CD4-positive, alpha-beta T cell treated with Interferon gamma for 1 hour (primary cell): ENCODE results near the gene FAR1.
"Not testable (repeated sequence)": the region's sequence is repeated elsewhere in the genome, so short reads cannot be mapped to it uniquely, and the experiment has no call there.

Experiments used
- DNase-seq: peaks from one replicate; pipeline ENCODE4 v3.0.0-alpha.2; 2020

Gene FAR1, protein sequence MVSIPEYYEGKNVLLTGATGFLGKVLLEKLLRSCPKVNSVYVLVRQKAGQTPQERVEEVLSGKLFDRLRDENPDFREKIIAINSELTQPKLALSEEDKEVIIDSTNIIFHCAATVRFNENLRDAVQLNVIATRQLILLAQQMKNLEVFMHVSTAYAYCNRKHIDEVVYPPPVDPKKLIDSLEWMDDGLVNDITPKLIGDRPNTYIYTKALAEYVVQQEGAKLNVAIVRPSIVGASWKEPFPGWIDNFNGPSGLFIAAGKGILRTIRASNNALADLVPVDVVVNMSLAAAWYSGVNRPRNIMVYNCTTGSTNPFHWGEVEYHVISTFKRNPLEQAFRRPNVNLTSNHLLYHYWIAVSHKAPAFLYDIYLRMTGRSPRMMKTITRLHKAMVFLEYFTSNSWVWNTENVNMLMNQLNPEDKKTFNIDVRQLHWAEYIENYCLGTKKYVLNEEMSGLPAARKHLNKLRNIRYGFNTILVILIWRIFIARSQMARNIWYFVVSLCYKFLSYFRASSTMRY

DNA sequence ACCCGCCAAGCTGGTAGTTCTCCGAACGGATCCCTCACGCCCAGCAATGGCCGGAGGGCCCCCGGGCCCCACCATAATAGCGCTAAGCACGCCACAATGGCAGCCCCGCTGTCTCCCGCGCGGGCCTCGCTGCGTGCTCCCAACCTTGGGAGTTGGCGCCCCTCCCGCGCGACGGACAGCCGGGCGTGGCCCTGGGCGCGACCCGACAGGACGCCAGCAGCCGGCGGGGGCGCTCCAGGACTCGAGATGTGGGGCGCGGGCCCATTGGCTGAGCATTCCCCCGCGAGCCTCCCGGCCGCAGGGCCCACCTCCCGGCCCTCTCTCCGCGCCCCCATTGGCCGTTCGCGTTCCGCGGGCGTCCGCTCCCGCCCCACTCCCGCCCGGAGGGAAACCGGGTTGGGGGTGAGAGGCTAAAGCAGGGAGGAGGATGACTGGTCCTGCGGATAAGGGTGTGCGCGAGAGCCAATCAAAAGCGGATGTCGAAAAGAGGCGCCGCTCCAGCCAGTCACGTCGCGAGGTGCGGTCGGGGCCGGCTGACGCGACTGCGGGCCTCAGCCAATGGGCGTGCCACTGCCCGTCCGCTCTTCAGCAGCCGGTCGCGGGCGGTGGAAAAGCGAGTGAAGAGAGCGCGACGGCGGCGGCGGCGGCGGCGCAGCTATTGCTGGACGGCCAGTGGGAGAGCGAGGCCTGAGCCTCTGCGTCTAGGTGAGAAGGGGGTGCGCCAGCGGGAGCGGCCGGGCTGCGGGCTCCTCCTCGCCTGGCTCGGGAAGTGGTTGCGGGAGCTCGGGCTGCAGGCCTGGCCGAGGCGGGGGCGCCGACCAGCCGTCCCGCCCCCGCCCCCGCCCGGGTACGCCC lies at the start of gene FAR1:
Gene FAR1, plus strand, starts transcription at position 567 of the 855 bp plus-strand sequence. CDS start 26,098 bp downstream, outside the sequence.
- DNase-seq: peak; percentile 98

DNA sequence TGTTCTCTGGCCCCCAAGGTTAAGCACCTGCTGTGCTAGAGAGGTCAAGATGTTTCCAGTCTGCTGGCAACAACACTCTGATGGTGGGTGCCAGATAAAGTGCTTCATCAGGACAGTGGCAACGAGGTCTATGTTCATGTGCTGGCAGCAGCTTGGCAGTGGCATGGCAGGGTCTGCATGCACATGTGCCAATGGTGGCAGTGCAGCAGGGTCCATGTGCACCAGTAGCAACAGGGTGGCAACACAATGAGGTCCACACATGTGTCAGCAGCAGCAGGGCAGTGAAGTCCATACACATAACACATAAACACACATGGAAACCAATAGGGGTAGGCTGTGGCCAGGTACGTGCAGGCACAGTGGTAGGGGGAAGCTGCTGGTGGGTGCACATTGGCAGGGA lies 48.4 kb upstream of the FAR1 start:
- no peak for DNase-seq

- DNase-seq: not testable (repeated sequence)
These were observed 41.6 kb upstream of the FAR1 start for GRCh38 chr11:13626818-13627217.

GRCh38 chr11:13628634-13629033 lies 39.8 kb upstream of the FAR1 start:
- DNase-seq: not testable (repeated sequence)

- no peak for DNase-seq
These were observed 38.7 kb upstream of the FAR1 start for GRCh38 chr11:13629779-13630178.

DNA sequence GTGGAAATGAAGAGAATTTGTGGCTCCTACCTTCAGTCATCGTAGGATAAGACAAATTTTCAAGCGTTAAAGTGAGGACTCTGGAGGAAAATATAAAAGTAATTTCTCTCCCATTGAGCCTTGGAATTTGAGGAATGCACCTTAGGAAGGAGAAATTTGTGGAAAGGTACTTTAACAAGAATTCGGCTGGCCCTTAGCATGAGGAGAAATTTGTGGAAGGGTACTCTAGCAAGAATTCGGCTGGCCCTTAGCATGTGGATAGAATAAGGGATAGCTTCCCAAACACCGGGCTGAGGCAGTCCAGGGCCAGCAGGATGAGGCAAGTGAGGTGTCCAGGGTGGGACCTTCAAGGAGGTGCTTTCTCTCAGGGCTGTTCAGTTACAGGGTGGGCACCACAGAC lies 33.2 kb upstream of the FAR1 start:
- DNase-seq: no peak

- no peak for DNase-seq
These were observed 32.7 kb upstream of the FAR1 start for GRCh38 chr11:13635804-13636203.

DNA sequence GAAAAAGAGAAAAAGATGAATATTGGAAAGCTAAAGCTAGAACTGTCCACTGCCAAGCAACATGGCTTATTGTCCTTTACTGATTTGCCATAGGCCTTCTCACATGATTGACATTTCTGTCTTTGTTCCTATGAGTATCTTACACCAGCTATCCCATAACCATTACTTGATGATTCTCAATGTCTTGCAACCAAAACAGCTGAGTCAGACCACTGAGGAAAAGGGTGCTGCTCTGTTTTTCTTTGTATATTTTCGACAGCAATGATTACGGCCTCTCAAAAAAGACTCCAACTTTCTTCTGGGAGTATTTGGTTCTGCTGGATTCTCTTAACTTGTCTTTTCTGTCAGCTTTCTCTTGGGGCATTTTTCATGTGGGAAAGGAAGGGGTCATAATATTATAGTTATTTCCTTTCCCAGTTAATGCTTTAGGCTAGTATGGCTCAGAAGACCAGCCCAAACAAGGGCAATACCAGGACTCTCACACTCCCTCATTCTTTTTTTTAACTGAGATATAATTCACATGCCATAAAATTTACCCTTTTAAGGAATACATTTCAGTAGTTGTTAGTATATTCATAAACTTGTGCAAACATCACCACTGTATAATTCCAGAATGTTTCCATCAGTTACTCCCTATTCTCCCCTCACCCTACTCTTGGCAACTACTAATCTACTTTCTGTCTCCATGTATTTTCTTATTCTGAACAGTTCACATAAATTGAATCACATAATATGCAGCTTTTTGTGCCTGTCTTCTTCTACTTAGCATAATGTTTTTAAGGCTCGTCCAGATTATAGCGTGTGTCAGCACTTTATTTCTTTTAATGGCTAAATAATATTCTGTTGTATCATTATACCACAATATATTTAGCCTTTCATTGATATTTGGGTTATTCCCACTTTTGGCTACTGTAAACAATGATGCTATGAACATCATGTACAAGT lies 31.1 kb upstream of the FAR1 start:
- DNase-seq: no peak

DNA sequence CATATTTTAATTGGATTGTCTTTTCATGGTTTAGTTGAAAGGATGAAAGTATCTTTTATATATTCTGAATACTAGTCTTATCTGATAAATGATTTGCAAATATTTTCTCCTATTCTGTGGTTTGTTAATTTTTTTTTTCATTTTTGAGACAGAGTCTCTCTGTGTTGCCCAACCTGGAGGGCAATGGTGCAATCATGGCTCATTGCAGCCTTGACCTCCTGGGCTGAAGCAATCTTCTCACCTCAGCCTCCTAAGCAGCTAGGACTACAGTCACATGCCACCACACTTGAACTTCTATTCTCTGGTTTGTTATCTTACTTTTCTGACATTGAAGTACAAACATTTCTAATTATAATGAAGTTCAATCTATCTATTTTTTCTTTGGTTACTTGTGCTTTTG lies 30.0 kb upstream of the FAR1 start:
- DNase-seq: no peak

DNA sequence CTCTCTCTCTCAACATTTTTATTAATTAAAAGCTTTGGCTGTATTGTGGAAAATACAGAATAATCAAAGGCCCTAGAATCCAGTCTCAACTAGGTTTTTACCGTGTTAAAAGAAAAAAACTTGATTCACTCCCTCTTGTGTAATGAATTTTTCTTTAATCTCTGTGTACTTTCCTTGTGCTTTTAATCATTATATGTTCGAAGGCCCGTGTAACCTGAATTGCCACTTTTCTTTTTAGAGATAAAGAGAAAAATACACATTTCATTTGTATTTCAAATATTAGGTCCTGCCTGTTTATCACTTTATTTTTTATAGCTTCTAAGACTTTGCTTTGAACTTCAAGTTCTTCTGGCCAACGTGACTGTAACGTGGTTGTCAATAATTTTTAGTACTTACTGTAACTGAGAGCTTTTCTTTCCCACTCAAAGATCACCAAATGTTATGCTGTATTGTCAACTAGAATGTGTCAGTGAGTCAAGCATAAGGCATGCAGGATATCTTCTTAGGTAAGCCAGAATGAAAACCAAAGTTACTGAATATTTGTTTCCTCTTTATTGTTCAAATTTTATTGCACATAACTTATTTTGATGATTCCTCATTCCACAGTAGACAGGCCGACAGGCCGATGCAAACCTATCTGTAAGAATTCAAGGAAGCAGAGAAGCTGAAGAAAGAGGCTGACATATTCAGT lies 23.3 kb upstream of the FAR1 start:
- DNase-seq: no peak

DNA sequence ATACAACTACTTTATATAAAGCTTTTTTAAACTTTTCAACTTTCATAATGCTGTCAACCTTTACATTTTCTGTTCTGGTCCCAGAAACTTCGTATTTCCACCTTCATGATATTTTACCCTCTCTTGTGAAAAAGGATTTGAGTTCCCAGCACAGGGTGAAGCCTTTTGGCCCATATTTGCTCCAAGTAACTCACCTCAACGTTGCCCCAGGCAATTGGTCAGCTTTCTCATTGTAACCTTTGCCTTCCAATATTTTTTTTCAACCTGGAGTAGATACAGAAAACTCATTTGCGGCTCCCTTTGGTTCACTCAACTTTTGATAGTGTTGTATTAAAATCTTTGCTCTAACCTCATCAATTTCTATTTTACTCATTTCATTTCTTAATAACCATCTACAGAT lies 21.1 kb upstream of the FAR1 start:
- no peak for DNase-seq

DNA sequence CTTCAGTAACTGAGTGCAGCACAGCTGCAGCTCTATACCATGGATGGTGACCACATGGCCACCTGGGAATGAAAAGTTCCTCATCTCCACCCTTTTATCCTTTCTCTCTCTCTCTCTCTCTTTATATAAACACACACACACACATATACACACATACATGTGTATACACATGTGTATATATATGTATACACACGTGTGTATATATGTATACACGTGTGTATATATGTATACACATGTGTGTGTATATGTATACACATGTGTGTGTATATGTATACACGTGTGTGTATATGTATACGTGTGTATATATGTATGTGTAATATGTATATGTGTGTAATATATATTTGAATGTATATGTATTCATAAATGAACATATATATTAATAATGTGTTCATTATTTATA lies 18.8 kb upstream of the FAR1 start:
- DNase-seq: no peak

DNA sequence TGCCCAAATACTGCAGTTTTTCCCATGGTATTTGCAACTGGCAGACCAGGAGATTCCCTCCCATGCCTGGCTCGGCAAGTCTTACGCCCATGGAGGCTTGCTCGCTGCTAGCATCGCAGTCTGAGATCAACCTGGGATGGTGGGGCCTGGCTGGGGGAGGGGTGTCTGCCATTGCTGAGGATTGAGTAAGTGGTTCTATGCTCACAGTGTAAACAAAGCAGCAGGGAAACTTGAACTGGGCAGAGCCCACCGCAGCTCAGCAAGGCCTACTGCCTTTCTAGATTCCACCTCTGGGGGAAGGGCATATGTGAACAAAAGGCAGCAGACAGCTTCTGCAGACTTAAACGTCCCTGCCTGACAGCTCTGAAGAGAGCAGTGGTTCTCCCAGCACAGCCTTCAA lies 17.0 kb upstream of the FAR1 start:
- DNase-seq: not testable (repeated sequence)

DNA sequence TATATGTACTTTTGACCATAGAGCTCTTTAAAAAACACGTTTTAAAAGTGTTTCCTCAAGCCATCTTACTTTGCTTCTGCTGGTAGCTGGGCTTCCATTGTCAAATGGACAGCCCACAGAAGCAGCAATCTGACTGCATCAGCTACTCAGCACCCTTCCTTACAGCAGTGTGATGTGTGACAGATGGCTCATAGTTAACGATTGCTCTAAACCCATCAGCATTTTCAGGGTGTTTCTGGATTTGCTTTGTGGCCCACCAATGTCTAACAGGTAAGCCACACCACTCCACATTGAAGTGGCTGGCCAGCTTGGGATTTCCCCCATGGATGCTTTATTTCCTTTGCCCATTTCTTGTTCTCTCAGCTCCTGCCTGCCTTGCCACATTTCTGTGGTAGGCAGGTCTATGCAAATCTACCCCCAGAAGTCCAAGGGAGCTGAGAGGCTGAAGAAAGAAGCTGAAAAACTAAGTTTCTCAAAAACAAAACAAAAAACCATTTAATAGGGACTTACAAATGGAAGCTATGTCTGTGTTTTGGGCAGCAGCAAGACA lies 7.3 kb upstream of the FAR1 start:
- no peak for DNase-seq

GRCh38 chr11:13663631-13664071 lies 4.8 kb upstream of the FAR1 start:
- DNase-seq: no peak

- no peak for DNase-seq
These were observed 4.1 kb upstream of the FAR1 start for GRCh38 chr11:13664351-13664750.

GRCh38 chr11:13666708-13667107 lies 1.8 kb upstream of the FAR1 start:
- DNase-seq: no peak

- DNase-seq: no peak
These were observed 1.2 kb upstream of the FAR1 start for GRCh38 chr11:13667245-13667644.

- no peak for DNase-seq
These were observed 720 bp upstream of the FAR1 start for GRCh38 chr11:13667795-13668101.

DNA sequence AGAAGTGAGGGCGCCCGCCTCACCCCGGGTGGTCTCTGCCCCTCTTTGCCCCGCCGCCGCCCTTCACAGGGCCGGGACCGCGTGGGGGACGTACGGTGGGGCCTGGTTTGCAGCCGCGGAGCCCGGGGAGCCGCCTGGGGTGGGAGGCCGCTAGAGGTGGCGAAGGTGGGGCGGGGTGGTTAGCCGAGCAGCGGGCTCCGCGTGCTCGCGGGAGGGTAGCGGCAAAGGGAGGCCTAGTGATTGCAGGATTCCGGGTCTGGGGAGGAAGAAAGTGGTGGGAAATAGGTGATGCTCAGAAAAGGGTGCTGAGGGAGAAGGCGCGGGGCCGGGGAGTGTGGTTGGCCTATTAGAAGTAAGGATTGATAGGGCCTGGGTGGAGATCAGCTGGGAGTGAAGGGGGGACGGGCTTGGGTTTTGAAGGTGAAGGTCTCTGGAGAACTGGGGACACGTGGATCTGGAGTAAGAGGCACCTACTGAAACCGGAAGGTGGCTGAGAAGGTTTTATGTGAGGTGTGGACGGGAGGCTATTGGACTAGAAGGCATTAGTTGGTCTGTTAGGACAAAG lies 571 bp downstream of the FAR1 start:
- DNase-seq: peak; percentile 6
